Measurements from ENCODE around the gene CNPY1.
"Not testable (repeated sequence)": the region's sequence is repeated elsewhere in the genome, so short reads cannot be mapped to it uniquely, and the experiment has no call there.

- TF ChIP-seq POLR2A (IDR thresholded peaks at IDR 0.05); CTCF (IDR thresholded peaks at IDR 0.05 in 4 of 5, conservative IDR thresholded peaks at IDR 0.05 in 1 of 5): not testable (repeated sequence)
Observed at GRCh38 chr7:155562976-155563375, 16.6 kb upstream of the CNPY1 start.

All from gastrocnemius medialis (tissue), 4 donors.